GM12878 (cell line): Measurements from ENCODE around the gene STK4. TPM values are rescaled to one million over a fixed set of nuclear protein-coding genes. Genes with fewer than 3 reads are reported as not detected.

Experiments used
- BCLAF1 ChIP-seq: fragments of 450-650 bp; IDR thresholded peaks from 2 replicates; pipeline ENCODE4 v1.6.1; 2017; ENCODE audit warnings: antibody characterized with exemption, mild to moderate bottlenecking, moderate library complexity
- BMI1 ChIP-seq: fragments of 450-650 bp; IDR thresholded peaks from 2 replicates; pipeline ENCODE4 v1.6.1; 2016; ENCODE audit warnings: mild to moderate bottlenecking, moderate library complexity, borderline replicate concordance
- CBFB ChIP-seq: IDR thresholded peaks from 2 replicates; pipeline ENCODE4 v1.6.1; 2016; ENCODE audit warnings: antibody characterized with exemption, low read depth
- CHD2 ChIP-seq: IDR thresholded peaks from 2 replicates; pipeline ENCODE4 v1.6.1; 2011; ENCODE audit warnings: low read depth, low read length, improper control_type of control experiment, borderline replicate concordance
- E2F8 ChIP-seq: fragments of 450-650 bp; IDR thresholded peaks from 2 replicates; pipeline ENCODE4 v1.6.1; 2018; ENCODE audit warnings: mild to moderate bottlenecking, low read depth, moderate library complexity; ENCODE audit not compliant: partially characterized antibody
- EED ChIP-seq: sonication (generic); IDR thresholded peaks from 2 replicates; pipeline ENCODE4 v1.6.1; 2016; ENCODE audit warnings: antibody characterized with exemption, low read depth
- GABPA ChIP-seq: IDR thresholded peaks from 2 replicates; pipeline ENCODE4 v1.6.1; 2014; ENCODE audit warnings: antibody characterized with exemption, low read depth, mild to moderate bottlenecking, inconsistent platforms
- HCFC1 ChIP-seq: fragments of 150-350 bp; IDR thresholded peaks from 2 replicates; pipeline ENCODE4 v1.6.1; 2014; ENCODE audit warnings: low read length
- IKZF2 ChIP-seq, 2 experiments: fragments of 450-650 bp; IDR thresholded peaks; 2 replicates each; pipeline ENCODE4 v1.6.1; 2017; ENCODE audit warnings: mild to moderate bottlenecking in 2 of 2, moderate library complexity in 2 of 2
- MAX ChIP-seq: IDR thresholded peaks from 2 replicates; pipeline ENCODE4 v1.6.1; 2012; ENCODE audit warnings: low read depth, low read length, improper control_type of control experiment
- NR2C1 ChIP-seq: fragments of 450-650 bp; IDR thresholded peaks from 2 replicates; pipeline ENCODE4 v1.6.1; 2017; ENCODE audit warnings: antibody characterized with exemption, mild to moderate bottlenecking, moderate library complexity
- POU2F2 ChIP-seq: IDR thresholded peaks from 3 replicates; pipeline ENCODE4 v1.6.1; 2011; ENCODE audit warnings: low read depth, mild to moderate bottlenecking, low read length, borderline replicate concordance
- PRDM15 ChIP-seq: fragments of 450-650 bp; formaldehyde crosslinking; IDR thresholded peaks from 2 replicates; pipeline ENCODE4 v1.4.0; 2020; ENCODE audit warnings: mild to moderate bottlenecking, moderate library complexity
- RB1 ChIP-seq: fragments of 450-650 bp; formaldehyde crosslinking; IDR thresholded peaks from 2 replicates; pipeline ENCODE4 v1.6.1; 2017; ENCODE audit warnings: mild to moderate bottlenecking, borderline replicate concordance
- RBBP5 ChIP-seq: fragments of 200-600 bp; sonication (generic); conservative IDR thresholded peaks from 2 replicates; pipeline ENCODE4 v1.6.1; 2016
- SRF ChIP-seq, 2 experiments: IDR thresholded peaks; 2 replicates each; pipeline ENCODE4 v1.6.1; 2011; ENCODE audit warnings: low read depth in 2 of 2, low read length in 2 of 2, mild to moderate bottlenecking in 1 of 2, moderate library complexity in 1 of 2
- SUPT20H ChIP-seq: IDR thresholded peaks from 2 replicates; pipeline ENCODE4 v1.6.1; 2011; ENCODE audit warnings: low read depth, mild to moderate bottlenecking, low read length, moderate library complexity, borderline replicate concordance; ENCODE audit not compliant: control insufficient read depth
- USF1 ChIP-seq: IDR thresholded peaks from 2 replicates; pipeline ENCODE4 v1.6.1; 2011; ENCODE audit warnings: borderline replicate concordance, low read depth, mild to moderate bottlenecking, moderate library complexity, mixed read lengths, low read length; ENCODE audit not compliant: insufficient read depth; ENCODE audit errors: extremely low read length
- polyA plus RNA-seq, 11 experiments: library from polyadenylated mRNA; depleted of rRNA in 4 of 11; unstranded in 6 of 11; stranded (reverse) in 5 of 11; fragments of >200 nt; fragmentation: Nextera tagmentation in 4 of 11; fragmentation: Illumina TruSeq in 1 of 11; extraction: Ambion mirVana in 4 of 11; extraction: Trizol in 1 of 11; gene quantifications; 1 replicate in 1 of 11; 2 replicates in 10 of 11; pipeline versions ENCODE4 v1.2.1 to v1.2.3, GENCODE V29; 2011 to 2016; ENCODE audit warnings: inconsistent platforms in 2 of 11, missing spikeins in 2 of 11, low read depth in 1 of 11
- total RNA-seq, 4 experiments: library from RNA; depleted of rRNA in 3 of 4; stranded (reverse); fragments of >200 nt in 3 of 4; fragmentation: Illumina TruSeq in 1 of 4; extraction: Trizol in 1 of 4; gene quantifications; 2 replicates each; pipeline versions ENCODE4 v1.2.1 to v1.2.3, GENCODE V29; 2013 to 2021

The STK4 gene
- total and polyA plus RNA-seq, 10 of the 15 experiments (the other 5 are each of a cell fraction or from before 2014, with no cell fraction given), result 24.0 to 135 (median 89.7) TPM

GRCh38 chr20:45028424-45029136 lies 62.3 kb downstream of the STK4 start (continued):
- TF ChIP-seq USF1 (no peak), CHD2 (no peak), BMI1 (no peak), CBFB (no peak), EED (peak; percentile 68), MAX (no peak), SRF (IDR thresholded peaks at IDR 0.05; ENCODE audit: low read depth in 2 of 2, low read length in 2 of 2) (no peak), POU2F2 (peak; percentile 40; the same call in 1 of the 3 replicates), E2F8 (no peak), BCLAF1 (no peak), HCFC1 (no peak), PRDM15 (CRISPR knock-in tag) (no peak), RBBP5 (no peak), SUPT20H (no peak), IKZF2 (IDR thresholded peaks at IDR 0.05) (no peak), GABPA (no peak), NR2C1 (no peak), RB1 (no peak)
